NCI-H446 treated with DMSO at 0.1 percent for 48 hours (cell line): ENCODE measurements around the gene CHTOP.
"Not testable (repeated sequence)": the region's sequence is repeated elsewhere in the genome, so short reads cannot be mapped to it uniquely, and the experiment has no call there.

Experiments
- DNase-seq: peaks from one replicate; lab custom pipeline; 2025; lab: John Stamatoyannopoulos, UW

Gene CHTOP

GRCh38 chr1:153659656-153660055, 25.8 kb downstream of the CHTOP start:
- no peak for DNase-seq

DNA sequence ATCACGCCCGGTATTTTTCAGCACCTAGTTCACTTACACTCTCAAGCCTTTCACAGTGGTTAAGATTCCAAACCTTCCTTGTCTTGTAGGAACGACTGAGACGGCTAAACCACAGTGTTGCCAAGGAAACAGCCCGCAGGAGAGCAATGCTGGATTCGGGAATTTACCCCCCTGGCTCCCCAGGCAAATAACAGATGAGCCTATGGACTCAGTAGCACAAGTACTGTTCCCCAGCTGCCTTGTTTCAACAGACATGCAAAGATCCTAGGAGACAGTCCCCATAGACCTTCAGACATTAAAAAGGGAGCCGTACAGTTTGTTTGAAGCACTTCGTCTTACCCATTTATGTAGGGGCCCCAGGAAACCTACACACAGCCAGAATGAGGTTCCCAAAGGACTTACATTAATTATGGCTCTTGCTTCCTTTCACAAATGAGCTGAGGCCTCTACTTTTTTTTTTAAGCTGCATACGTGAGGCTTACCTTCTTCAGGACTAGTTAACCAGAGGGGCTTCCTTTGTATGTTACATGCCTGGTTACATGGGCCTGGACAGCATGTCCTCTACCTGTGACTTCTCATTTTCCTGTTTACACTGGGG, 27.3 kb downstream of the CHTOP start:
- DNase-seq = no peak

GRCh38 chr1:153662269-153662668, 28.4 kb downstream of the CHTOP start:
- DNase-seq = no peak

GRCh38 chr1:153663211-153663610, 29.3 kb downstream of the CHTOP start:
- DNase-seq = no peak

- DNase-seq = no peak
These were observed 33.6 kb downstream of the CHTOP start for GRCh38 chr1:153667439-153667838.

- not testable (repeated sequence) for DNase-seq
These were observed 34.8 kb downstream of the CHTOP start for GRCh38 chr1:153668672-153669071.

DNA sequence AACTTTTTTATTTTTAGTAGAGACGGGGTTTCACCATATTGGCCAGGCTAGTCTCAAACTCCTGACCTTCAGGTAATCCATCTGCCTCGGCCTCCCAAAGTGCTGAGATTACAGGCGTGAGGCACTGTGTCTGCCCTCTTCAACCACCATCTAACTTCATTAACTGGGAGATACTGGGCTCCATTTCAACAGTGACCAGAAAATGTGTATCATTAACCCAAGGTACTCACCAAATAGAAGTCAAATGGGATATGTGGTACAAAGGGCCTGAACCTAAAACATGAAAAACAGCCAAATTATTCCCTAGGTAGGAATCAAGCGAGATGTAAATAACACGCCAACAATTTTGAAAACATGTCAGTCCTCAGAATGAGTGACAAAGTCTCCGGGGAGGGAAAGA, 35.7 kb downstream of the CHTOP start:
- no peak for DNase-seq

DNA sequence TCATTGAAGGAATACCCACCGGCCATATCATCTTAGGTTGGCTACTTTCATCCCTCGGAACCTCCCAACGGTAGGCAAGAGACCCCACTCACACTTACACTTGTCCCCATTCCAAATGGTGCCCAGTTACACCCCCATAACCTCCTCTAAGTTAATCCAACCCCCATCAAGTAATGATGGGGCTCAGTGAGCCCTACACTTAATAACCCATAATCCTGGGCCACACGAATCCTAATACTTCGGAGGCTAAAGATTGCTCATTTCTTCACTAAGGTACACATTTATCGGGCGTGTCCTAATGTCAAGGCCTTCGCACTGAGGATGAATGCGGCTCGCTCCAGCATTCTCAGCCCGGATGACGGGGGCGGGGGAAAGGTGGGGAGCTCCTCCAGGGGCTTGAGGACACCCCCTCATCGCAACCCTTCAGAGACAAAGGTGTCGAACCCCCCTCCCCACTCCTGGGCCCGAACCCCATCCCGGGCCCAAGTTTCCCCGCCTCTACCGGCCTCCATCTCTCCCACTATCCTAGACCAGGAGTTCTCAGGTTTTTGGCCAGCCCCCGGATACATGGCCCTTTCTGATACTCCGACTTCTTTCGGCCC, 36.5 kb downstream of the CHTOP start:
- no peak for DNase-seq

GRCh38 chr1:153670859-153671627, 37.2 kb downstream of the CHTOP start, which contains the start of gene ILF2:
Gene ILF2 (minus strand): TSS chr1:153670993. CDS start chr1:153670922, 71 bp downstream.
- DNase-seq = peak; percentile 100

GRCh38 chr1:153671628-153672353, 37.9 kb downstream of the CHTOP start:
- DNase-seq = not testable (repeated sequence)

- DNase-seq = no peak
These were observed 39.6 kb downstream of the CHTOP start for GRCh38 chr1:153673511-153673910.

DNA sequence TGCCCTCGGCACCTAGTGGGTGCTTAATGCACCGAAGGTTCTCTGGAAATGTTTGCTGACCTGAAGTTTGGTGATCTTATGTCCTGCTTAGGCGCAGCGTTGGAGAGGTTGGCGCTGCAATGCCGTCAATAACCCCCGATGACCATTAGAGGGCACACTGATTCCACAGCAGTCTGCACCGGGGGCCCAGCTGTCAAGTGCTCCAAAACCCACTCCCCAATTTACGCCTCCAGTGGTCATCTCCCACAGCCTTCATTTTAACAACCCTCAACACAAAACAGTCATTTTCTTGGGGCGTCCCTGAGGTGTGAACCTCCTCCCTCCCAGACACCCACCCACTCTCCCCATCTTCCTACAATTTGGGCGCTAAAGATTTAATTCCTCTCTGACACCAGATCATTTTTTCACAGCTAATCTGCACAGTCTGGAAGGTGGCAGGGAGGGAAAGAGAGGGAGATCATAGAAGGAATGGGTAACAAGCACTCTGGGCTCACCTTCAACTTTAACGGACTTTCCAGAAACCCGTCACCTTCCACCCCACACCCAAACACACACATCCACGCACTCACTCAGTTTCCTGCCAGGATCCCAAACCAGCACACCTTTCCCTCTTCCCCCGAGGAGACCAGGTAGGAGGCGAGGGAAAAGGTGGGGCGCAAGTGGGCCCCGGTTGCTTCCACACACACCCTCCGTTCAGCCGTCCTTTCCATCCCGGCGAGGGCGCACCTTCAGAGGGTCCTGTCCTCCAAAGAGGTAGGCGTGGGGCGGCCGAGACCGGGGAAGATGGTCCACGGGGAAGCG, 44.1 kb downstream of the CHTOP start:
- peak; percentile 14 for DNase-seq

- no peak for DNase-seq
These were observed 44.9 kb downstream of the CHTOP start, which contains the start of gene NPR1 for GRCh38 chr1:153678519-153679336. Gene NPR1 (plus strand): TSS chr1:153678688. CDS start chr1:153679109, 421 bp downstream.

GRCh38 chr1:153679337-153680119, 45.7 kb downstream of the CHTOP start:
- no peak for DNase-seq

- DNase-seq = no peak
These were observed 46.2 kb downstream of the CHTOP start for GRCh38 chr1:153680120-153680403.

DNA sequence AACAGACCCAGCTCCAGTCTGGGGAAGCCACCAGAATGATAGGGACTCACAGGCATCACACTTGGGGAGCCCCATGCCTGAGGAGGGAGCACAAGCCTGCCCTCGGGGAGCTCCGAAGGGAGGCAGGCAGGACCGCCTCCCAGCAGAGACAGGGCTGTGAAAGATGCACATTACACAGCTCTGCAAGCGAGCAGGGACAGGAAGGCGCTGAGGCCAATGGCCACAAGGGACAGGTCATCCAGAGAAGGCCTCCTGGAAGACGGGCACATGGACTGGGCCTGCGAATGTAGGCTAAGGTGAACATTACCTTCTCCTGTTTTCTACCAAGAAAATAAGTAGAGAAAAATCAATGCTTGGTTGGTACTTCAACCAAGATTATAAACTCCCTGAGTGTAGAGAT, 48.9 kb downstream of the CHTOP start:
- DNase-seq = no peak

- DNase-seq = no peak
These were observed 50.0 kb downstream of the CHTOP start for GRCh38 chr1:153683854-153684253.

- DNase-seq = no peak
These were observed 51.0 kb downstream of the CHTOP start for GRCh38 chr1:153684892-153685291.

GRCh38 chr1:153685544-153686340, 51.9 kb downstream of the CHTOP start:
- no peak for DNase-seq
